Smooth muscle cell (in vitro differentiated cells): ENCODE results near the gene CTSW. TPM values are rescaled to one million over a fixed set of nuclear protein-coding genes. Genes with fewer than 3 reads are reported as not detected.

Experiments
- DNase-seq: peaks from one replicate; lab custom pipeline; 2025; ENCODE audit not compliant: unreplicated experiment; lab: John Stamatoyannopoulos, UW
- H2AFZ ChIP-seq: fragments of 200-600 bp; sonication (generic); 2 replicates; pipeline ENCODE4 v1.6.0; 2016; ENCODE audit warnings: antibody characterized with exemption, low read depth, mild to moderate bottlenecking
- H3F3A ChIP-seq: fragments of 200-600 bp; sonication (generic); 2 replicates; pipeline ENCODE4 v1.6.0; 2017; ENCODE audit warnings: antibody characterized with exemption, low read depth
- H3K27ac ChIP-seq: fragments of 200-600 bp; sonication (generic); 2 replicates; pipeline ENCODE4 v1.5.1; 2016; ENCODE audit warnings: low read depth, mild to moderate bottlenecking
- H3K27me3 ChIP-seq: fragments of 200-600 bp; sonication (generic); 2 replicates; pipeline ENCODE4 v1.6.1; 2016; ENCODE audit warnings: low read depth, mild to moderate bottlenecking
- H3K36me3 ChIP-seq: fragments of 200-600 bp; sonication (generic); 2 replicates; pipeline ENCODE4 v1.5.1; 2016; ENCODE audit warnings: low read depth
- H3K4me1 ChIP-seq: fragments of 200-600 bp; sonication (generic); 2 replicates; pipeline ENCODE4 v1.5.1; 2016; ENCODE audit warnings: low read depth
- H3K4me2 ChIP-seq: fragments of 200-600 bp; sonication (generic); 2 replicates; pipeline ENCODE4 v1.6.0; 2016; ENCODE audit warnings: mild to moderate bottlenecking
- H3K4me3 ChIP-seq: fragments of 200-600 bp; sonication (generic); 2 replicates; pipeline ENCODE4 v1.5.1; 2016; ENCODE audit warnings: mild to moderate bottlenecking
- H3K79me2 ChIP-seq: fragments of 200-600 bp; sonication (generic); 2 replicates; pipeline ENCODE4 v1.6.0; 2016; ENCODE audit warnings: low read depth, mild to moderate bottlenecking
- H3K9ac ChIP-seq: fragments of 200-600 bp; sonication (generic); 2 replicates; pipeline ENCODE4 v1.6.0; 2016; ENCODE audit warnings: low read depth
- H3K9me3 ChIP-seq: fragments of 200-600 bp; sonication (generic); replicated peaks from 2 replicates; pipeline ENCODE4 v1.5.1; 2016; ENCODE audit warnings: low read depth
- H4K20me1 ChIP-seq: fragments of 200-600 bp; sonication (generic); 2 replicates; pipeline ENCODE4 v1.6.0; 2016; ENCODE audit warnings: low read depth
- CTCF ChIP-seq: fragments of 200-600 bp; sonication (generic); IDR thresholded peaks from 2 replicates; pipeline ENCODE4 v1.5.1; 2017; ENCODE audit warnings: borderline replicate concordance, mild to moderate bottlenecking, antibody characterized with exemption; ENCODE audit not compliant: insufficient read depth, poor library complexity, severe bottlenecking
- WGBS: methylation state at CpG from one replicate; pipeline ENCODE4 v1.1.7; 2016; ENCODE audit warnings: low lambda C conversion rate; 5-methylcytosine and 5-hydroxymethylcytosine counted together
- polyA plus RNA-seq: library from polyadenylated mRNA; unstranded; fragments of >200 nt; fragmentation: Nextera tagmentation; extraction: Ambion mirVana; gene quantifications from 2 replicates; pipeline ENCODE4 v1.2.1, GENCODE V29; 2016
- total RNA-seq: library from RNA; depleted of rRNA; stranded (reverse); fragments of >200 nt; gene quantifications from 2 replicates; pipeline ENCODE4 v1.2.3, GENCODE V29; 2014

CTSW gene
- total and polyA plus RNA-seq, 2 experiments from 2014 or later: not detected

GRCh38 chr11:65857853-65858680 is 21.6 kb upstream of the CTSW start, which contains the start of gene CFL1:
CFL1 (minus strand) TSS chr11:65858180; CDS start chr11:65858099, 81 bp downstream.
- peak within 1 kb of the TSS; percentile 96 for H3K4me3 ChIP-seq
- peak within 1 kb of the TSS; percentile 96 for H3K4me2 ChIP-seq
- H3K27ac ChIP-seq: peak within 1 kb of the TSS; percentile 83
- H3F3A ChIP-seq: peaks cover 45% of the 10 kb centered on the region
- H3K36me3 ChIP-seq: peaks cover 10% of the 10 kb centered on the region
- peak; percentile 92 for DNase-seq
- TF ChIP-seq CTCF: no peak
- H3K9ac ChIP-seq: peak within 1 kb of the TSS; percentile 84
- peaks cover 48% of the 10 kb centered on the region for H4K20me1 ChIP-seq
- peaks cover 16% of the 10 kb centered on the region for H3K4me1 ChIP-seq
- H3K79me2 ChIP-seq: peaks cover 71% of the 10 kb centered on the region
- no peaks in the 10 kb centered on the region for H3K9me3 ChIP-seq
- no peak within 1 kb of the TSS for H2AFZ ChIP-seq
- H3K27me3 ChIP-seq: no peaks in the 10 kb centered on the region
- WGBS: under 1% methylated on average over 53 of the region's 92 CpGs

GRCh38 chr11:65858681-65859087 is 21.0 kb upstream of the CTSW start:
- peak overlapping the region; percentile 55 for H3K9ac ChIP-seq
- no peak overlapping the region for H2AFZ ChIP-seq
- H3K4me1 ChIP-seq: peaks cover 16% of the 10 kb centered on the region
- peak overlapping the region; percentile 83 for H3K27ac ChIP-seq
- H3K79me2 ChIP-seq: peaks cover 65% of the 10 kb centered on the region
- TF ChIP-seq CTCF: no peak
- H3F3A ChIP-seq: peaks cover 38% of the 10 kb centered on the region
- no peak for DNase-seq
- peaks cover 47% of the 10 kb centered on the region for H4K20me1 ChIP-seq
- peak overlapping the region; percentile 96 for H3K4me3 ChIP-seq
- no peaks in the 10 kb centered on the region for H3K27me3 ChIP-seq
- WGBS: under 1% methylated on average over 10 of the region's 10 CpGs
- peaks cover 10% of the 10 kb centered on the region for H3K36me3 ChIP-seq
- no peaks in the 10 kb centered on the region for H3K9me3 ChIP-seq
- H3K4me2 ChIP-seq: peak overlapping the region; percentile 88

GRCh38 chr11:65859095-65859811 is 20.4 kb upstream of the CTSW start:
- Histone ChIP-seq H2AFZ (peak overlapping the region; percentile 64), H4K20me1 (peaks cover 47% of the 10 kb centered on the region), H3K27ac (peak overlapping the region; percentile 83), H3F3A (peaks cover 33% of the 10 kb centered on the region), H3K36me3 (peaks cover 6% of the 10 kb centered on the region), H3K79me2 (peaks cover 62% of the 10 kb centered on the region), H3K9ac (no peak overlapping the region), H3K4me3 (peak overlapping the region; percentile 96), H3K4me2 (peak overlapping the region; percentile 88), H3K27me3 (no peaks in the 10 kb centered on the region), H3K9me3 (no peaks in the 10 kb centered on the region), H3K4me1 (peaks cover 16% of the 10 kb centered on the region)
- under 1% methylated on average over 31 of the region's 46 CpGs for WGBS
- TF ChIP-seq CTCF: no peak
- DNase-seq: peak; percentile 83
